ENCODE measurements around the gene WDR37.

WDR37 gene

GRCh38 chr10:1074748-1075308 is 18.6 kb downstream of the WDR37 start:
- DNase-seq, result no peak

- DNase-seq, result no peak
Observed at GRCh38 chr10:1078668-1079067, 22.5 kb downstream of the WDR37 start.

GRCh38 chr10:1083581-1083980 is 27.4 kb downstream of the WDR37 start:
- DNase-seq, result no peak

- no peak for DNase-seq
Observed at GRCh38 chr10:1084011-1084950, 28.1 kb downstream of the WDR37 start.

GRCh38 chr10:1085258-1085657 is 29.1 kb downstream of the WDR37 start:
- no peak for DNase-seq

GRCh38 chr10:1086787-1087186 is 30.6 kb downstream of the WDR37 start:
- no peak for DNase-seq

GRCh38 chr10:1089017-1089689 is 33.0 kb downstream of the WDR37 start:
- no peak for DNase-seq

- no peak for DNase-seq
Observed at GRCh38 chr10:1090696-1091095, 34.5 kb downstream of the WDR37 start.

- no peak for DNase-seq
Observed at GRCh38 chr10:1093696-1094095, 37.5 kb downstream of the WDR37 start.

- peak; percentile 39 to 40 for DNase-seq
Observed at GRCh38 chr10:1094112-1095057, 38.2 kb downstream of the WDR37 start.

- DNase-seq, result no peak
Observed at GRCh38 chr10:1095498-1095897, 39.3 kb downstream of the WDR37 start.

GRCh38 chr10:1096287-1096889 is 40.2 kb downstream of the WDR37 start:
- DNase-seq, result no peak

GRCh38 chr10:1097436-1097835 is 41.3 kb downstream of the WDR37 start:
- DNase-seq, result no peak

- no peak for DNase-seq
Observed at GRCh38 chr10:1100143-1100542, 44.0 kb downstream of the WDR37 start.

GRCh38 chr10:1100691-1101368 is 44.6 kb downstream of the WDR37 start:
- no peak for DNase-seq

GRCh38 chr10:1101946-1102345 is 45.8 kb downstream of the WDR37 start:
- DNase-seq, result no peak

GRCh38 chr10:1102416-1102815 is 46.2 kb downstream of the WDR37 start:
- DNase-seq, result peak; percentile 38 to 50

GRCh38 chr10:1102831-1103230 is 46.6 kb downstream of the WDR37 start:
- no peak for DNase-seq

- DNase-seq, result no peak
Observed at GRCh38 chr10:1103551-1103950, 47.4 kb downstream of the WDR37 start.

GRCh38 chr10:1104971-1105370 is 48.8 kb downstream of the WDR37 start:
- no peak for DNase-seq

GRCh38 chr10:1107004-1107403 is 50.8 kb downstream of the WDR37 start:
- DNase-seq, result no peak

- DNase-seq, result no peak
Observed at GRCh38 chr10:1107679-1108078, 51.5 kb downstream of the WDR37 start.
